B cell (primary cell): Measurements from ENCODE around the gene MUC6. TPM values are rescaled to one million over a fixed set of nuclear protein-coding genes. Genes with fewer than 3 reads are reported as not detected.

Experiments used
- ATAC-seq: fragments of 200-7000 bp; cut with Tn5 transposase; one replicate; pipeline ENCODE4 v1.10.0; 2021; ENCODE audit warnings: low read depth, mild to moderate bottlenecking, moderate number of reproducible peaks, moderate library complexity
- CTCF ChIA-PET: fragments of 350-600 bp; sonication (Branson Sonifier 250); formaldehyde crosslinking; loops from one replicate; lab custom pipeline; 2021; ENCODE audit warnings: antibody characterized with exemption, inconsistent platforms; lab: Charles Lee
- POLR2A ChIA-PET: fragments of 350-600 bp; sonication (Branson Sonifier 250); formaldehyde crosslinking; loops from one replicate; lab custom pipeline; 2021; ENCODE audit warnings: antibody characterized with exemption; lab: Charles Lee
- DNase-seq: peaks from one replicate; pipeline ENCODE4 v3.0.0; 2013
- H2AFZ ChIP-seq: 2 replicates; pipeline ENCODE4 v1.6.1; 2012; ENCODE audit warnings: mild to moderate bottlenecking, low read depth, low read length; ENCODE audit not compliant: insufficient read depth, poor library complexity, severe bottlenecking
- H3K27ac ChIP-seq, 2 donors: 1 replicate in 1 of 2; 2 replicates in 1 of 2; pipeline ENCODE4 v1.5.1; 2012 to 2013; ENCODE audit warnings: low read length in 2 of 2, mild to moderate bottlenecking in 2 of 2, moderate library complexity in 1 of 2
- H3K27me3 ChIP-seq, 4 experiments: fragments of 200-600 bp in 1 of 4; sonication (generic) in 1 of 4; replicated peaks in 1 of 4; 1 replicate in 2 of 4; 2 replicates in 2 of 4; pipeline versions ENCODE4 v1.6.1 to v1.7.0; 2013 to 2016; ENCODE audit warnings: low read length in 3 of 4, mild to moderate bottlenecking in 2 of 4, mixed read lengths in 1 of 4, moderate library complexity in 1 of 4; ENCODE audit not compliant: insufficient read depth in 4 of 4, control insufficient read depth in 3 of 4; ENCODE audit errors: control extremely low read depth in 1 of 4
- H3K36me3 ChIP-seq, 2 experiments: replicated peaks in 1 of 2; 1 replicate in 1 of 2; 2 replicates in 1 of 2; pipeline versions ENCODE4 v1.6.1 to v1.7.1; 2013; ENCODE audit warnings: low read length in 1 of 2; ENCODE audit not compliant: insufficient read depth in 2 of 2, control insufficient read depth in 1 of 2; ENCODE audit errors: control extremely low read depth in 1 of 2, extremely low read depth in 1 of 2
- H3K4me1 ChIP-seq, 2 donors: fragments of 200-600 bp in 1 of 2; sonication (generic) in 1 of 2; 1 replicate in 1 of 2; 2 replicates in 1 of 2; pipeline versions ENCODE4 v1.5.1 to v1.6.1; 2013 to 2017; ENCODE audit warnings: low read length in 2 of 2; ENCODE audit not compliant: control insufficient read depth in 2 of 2, insufficient read depth in 2 of 2
- H3K4me2 ChIP-seq: replicated peaks from 2 replicates; pipeline ENCODE3; 2012; ENCODE audit warnings: mild to moderate bottlenecking, low read depth, low read length; ENCODE audit not compliant: poor library complexity, severe bottlenecking
- H3K4me3 ChIP-seq, 5 experiments: fragments of 200-600 bp in 1 of 5; sonication (generic) in 1 of 5; 1 replicate in 3 of 5; 2 replicates in 2 of 5; pipeline versions ENCODE4 v1.5.1 to v1.7.0; 2011 to 2016; ENCODE audit warnings: low read length in 4 of 5, mild to moderate bottlenecking in 4 of 5, low read depth in 2 of 5, control low read depth in 1 of 5, moderate library complexity in 1 of 5; ENCODE audit not compliant: insufficient read depth in 1 of 5; ENCODE audit errors: control extremely low read depth in 1 of 5, extremely low read depth in 1 of 5
- H3K79me2 ChIP-seq: fragments of 200-600 bp; sonication (generic); one replicate; pipeline ENCODE4 v1.6.0; 2016; ENCODE audit warnings: low read length; ENCODE audit not compliant: control insufficient read depth, insufficient read depth
- H3K9ac ChIP-seq: fragments of 200-600 bp; sonication (generic); 2 replicates; pipeline ENCODE4 v1.6.1; 2017; ENCODE audit warnings: mild to moderate bottlenecking, low read length, moderate library complexity
- H3K9me3 ChIP-seq, 3 donors: one replicate each; pipeline versions ENCODE4 v1.6.1 to v1.7.1; 2013; ENCODE audit warnings: low read length in 2 of 3; ENCODE audit not compliant: control insufficient read depth in 2 of 3, insufficient read depth in 1 of 3; ENCODE audit errors: control extremely low read depth in 1 of 3
- H4K20me1 ChIP-seq: 2 replicates; pipeline ENCODE4 v1.6.0; 2012; ENCODE audit warnings: mild to moderate bottlenecking, low read length; ENCODE audit not compliant: insufficient read depth, control insufficient read depth, poor library complexity, severe bottlenecking
- H3K27ac Mint-ChIP-seq: one replicate; pipeline ENCODE4 v1.8.0; 2021; ENCODE audit warnings: mixed read lengths
- H3K27me3 Mint-ChIP-seq: one replicate; pipeline ENCODE4 v1.8.0; 2021; ENCODE audit warnings: mixed read lengths
- H3K4me1 Mint-ChIP-seq: one replicate; pipeline ENCODE4 v1.8.0; 2021; ENCODE audit warnings: mixed read lengths
- H3K4me3 Mint-ChIP-seq: one replicate; pipeline ENCODE4 v1.8.0; 2021; ENCODE audit warnings: mixed read lengths
- H3K9me3 Mint-ChIP-seq: one replicate; pipeline ENCODE4 v1.8.0; 2022; ENCODE audit warnings: mixed read lengths; ENCODE audit not compliant: insufficient read depth
- EZH2 ChIP-seq: IDR thresholded peaks from 2 replicates; pipeline ENCODE4 v1.6.1; 2012; ENCODE audit warnings: borderline replicate concordance, low read depth, mild to moderate bottlenecking, moderate library complexity, low read length; ENCODE audit not compliant: insufficient read depth, poor library complexity, severe bottlenecking
- WGBS: methylation state at CpG from one replicate; pipeline ENCODE4 v1.1.5; 2013; ENCODE audit warnings: missing lambda C conversion rate; ENCODE audit not compliant: insufficient coverage; 5-methylcytosine and 5-hydroxymethylcytosine counted together
- intact Hi-C: fragments of 100-400 bp; cut with micrococcal nuclease; formaldehyde crosslinking; loops from one replicate; pipeline ENCODE4 v1.10.0; 2022
- polyA plus RNA-seq: library from polyadenylated mRNA; depleted of rRNA; stranded (reverse); fragments of >200 nt; gene quantifications from 2 replicates; pipeline ENCODE4 v1.2.3, GENCODE V29; 2012
- total RNA-seq, 2 donors: library from RNA; stranded (reverse); fragments of 120-200 nt in 1 of 2; gene quantifications; 1 replicate in 1 of 2; 2 replicates in 1 of 2; pipeline versions ENCODE4 v1.2.3 to v1.2.4, GENCODE V29; 2013 to 2022
- TF ChIP-seq, protein P1 (sequence below): fragments of 200-600 bp; IDR thresholded peaks from one replicate; pipeline ENCODE4 v1.8.0; 2022; ENCODE audit warnings: antibody characterized with exemption, mild to moderate bottlenecking

MUC6 gene
- total and polyA plus RNA-seq, 2 donors (not counting 1 experiment from before 2014, with no cell fraction given): not detected

- Histone ChIP-seq H3K79me2 (no peaks in the 10 kb centered on the region), H3K27me3 (no peaks in the 10 kb centered on the region), H3K9me3 (no peaks in the 10 kb centered on the region), H2AFZ (no peak overlapping the region), H3K4me1 (no peaks in the 10 kb centered on the region), H3K4me2 (no peak overlapping the region), H3K27ac (no peak overlapping the region), H3K4me3 (no peak overlapping the region), H3K9ac (no peak overlapping the region), H4K20me1 (peaks cover 12% of the 10 kb centered on the region), H3K36me3 (peaks cover 0 to 30% of the 10 kb centered on the region in 2 experiments)
- CTCF ChIA-PET: no interaction called here
- no peak overlapping the region for H3K27ac Mint-ChIP-seq
- TF ChIP-seq EZH2: no peak
- TF ChIP-seq, protein P1, sequence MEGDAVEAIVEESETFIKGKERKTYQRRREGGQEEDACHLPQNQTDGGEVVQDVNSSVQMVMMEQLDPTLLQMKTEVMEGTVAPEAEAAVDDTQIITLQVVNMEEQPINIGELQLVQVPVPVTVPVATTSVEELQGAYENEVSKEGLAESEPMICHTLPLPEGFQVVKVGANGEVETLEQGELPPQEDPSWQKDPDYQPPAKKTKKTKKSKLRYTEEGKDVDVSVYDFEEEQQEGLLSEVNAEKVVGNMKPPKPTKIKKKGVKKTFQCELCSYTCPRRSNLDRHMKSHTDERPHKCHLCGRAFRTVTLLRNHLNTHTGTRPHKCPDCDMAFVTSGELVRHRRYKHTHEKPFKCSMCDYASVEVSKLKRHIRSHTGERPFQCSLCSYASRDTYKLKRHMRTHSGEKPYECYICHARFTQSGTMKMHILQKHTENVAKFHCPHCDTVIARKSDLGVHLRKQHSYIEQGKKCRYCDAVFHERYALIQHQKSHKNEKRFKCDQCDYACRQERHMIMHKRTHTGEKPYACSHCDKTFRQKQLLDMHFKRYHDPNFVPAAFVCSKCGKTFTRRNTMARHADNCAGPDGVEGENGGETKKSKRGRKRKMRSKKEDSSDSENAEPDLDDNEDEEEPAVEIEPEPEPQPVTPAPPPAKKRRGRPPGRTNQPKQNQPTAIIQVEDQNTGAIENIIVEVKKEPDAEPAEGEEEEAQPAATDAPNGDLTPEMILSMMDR: no peak
- no peak for ATAC-seq
- no peaks in the 10 kb centered on the region for H3K9me3 Mint-ChIP-seq
- no peak for DNase-seq
- H3K4me1 Mint-ChIP-seq: no peaks in the 10 kb centered on the region
- intact Hi-C loops: no loop called here
- no peak overlapping the region for H3K4me3 Mint-ChIP-seq
- H3K27me3 Mint-ChIP-seq: no peaks in the 10 kb centered on the region
- 94% methylated on average over 28 of the region's 28 CpGs for WGBS
- POLR2A ChIA-PET: no interaction called here
These were observed 58.4 kb downstream of the MUC6 start for GRCh38 chr11:977830-978720.

GRCh38 chr11:976431-977160, 59.9 kb downstream of the MUC6 start:
- no peaks in the 10 kb centered on the region for H3K9me3 ChIP-seq
- no peaks in the 10 kb centered on the region for H3K4me1 Mint-ChIP-seq
- no peak overlapping the region for H3K9ac ChIP-seq
- ChIA-PET POLR2A (no interaction called here), CTCF (no interaction called here)
- H3K27me3 Mint-ChIP-seq: no peaks in the 10 kb centered on the region
- H3K9me3 Mint-ChIP-seq: no peaks in the 10 kb centered on the region
- peaks cover 11% of the 10 kb centered on the region for H3K79me2 ChIP-seq
- no peaks in the 10 kb centered on the region for H3K27me3 ChIP-seq
- no peak overlapping the region for H3K27ac ChIP-seq
- no peak overlapping the region for H3K27ac Mint-ChIP-seq
- no peak for ATAC-seq
- TF ChIP-seq, protein P1: no peak
- no peak for TF ChIP-seq EZH2
- DNase-seq: no peak
- H3K4me3 ChIP-seq: no peak overlapping the region
- no peak overlapping the region for H2AFZ ChIP-seq
- peaks cover 0 to 42% of the 10 kb centered on the region in 2 experiments for H3K36me3 ChIP-seq
- no peak overlapping the region for H3K4me3 Mint-ChIP-seq
- H3K4me2 ChIP-seq: no peak overlapping the region
- H4K20me1 ChIP-seq: peaks cover 12% of the 10 kb centered on the region
- 77% methylated on average over 23 of the region's 26 CpGs for WGBS
- intact Hi-C loops: no loop called here
- H3K4me1 ChIP-seq: no peaks in the 10 kb centered on the region
